ENCODE measurements around the gene TMEM245. TPM values are rescaled to one million over a fixed set of nuclear protein-coding genes. Genes with fewer than 3 reads are reported as not detected.
"Not testable (repeated sequence)": the region's sequence is repeated elsewhere in the genome, so short reads cannot be mapped to it uniquely, and the experiment has no call there.

The TMEM245 gene
- total RNA-seq, 1 donor from 2014 or later = 92.1 TPM

DNA sequence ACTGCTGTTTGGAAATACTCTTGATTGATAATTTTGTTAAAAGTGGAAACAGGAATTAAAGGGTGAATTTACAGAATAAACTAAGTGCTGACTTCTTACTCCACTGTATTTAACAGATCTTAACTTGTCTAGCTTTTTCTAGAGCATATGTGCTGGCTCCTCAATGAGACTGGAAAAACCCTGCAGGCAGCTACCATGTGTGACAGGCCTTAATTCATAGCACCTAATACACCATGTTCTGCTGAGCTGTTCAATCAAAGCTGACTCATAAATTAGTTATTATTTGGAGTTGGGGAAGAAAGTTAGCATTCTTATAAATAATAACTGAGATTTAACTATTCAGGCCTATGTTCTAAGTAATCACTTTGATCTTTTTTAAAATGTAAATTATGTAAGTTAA lies 135.9 kb downstream of the TMEM245 start:
- Histone ChIP-seq H3K4me1 (no peaks in the 10 kb centered on the region), H3K27ac (no peak overlapping the region), H3K9me3 (no peaks in the 10 kb centered on the region), H3K4me3 (no peak overlapping the region), H3K27me3 (no peaks in the 10 kb centered on the region), H3K36me3 (peaks cover 33% of the 10 kb centered on the region)
- intact Hi-C loops (cut with DNase I) = no loop called here
- ATAC-seq (no peak), DNase-seq (no peak)
- TF ChIP-seq, protein P1, sequence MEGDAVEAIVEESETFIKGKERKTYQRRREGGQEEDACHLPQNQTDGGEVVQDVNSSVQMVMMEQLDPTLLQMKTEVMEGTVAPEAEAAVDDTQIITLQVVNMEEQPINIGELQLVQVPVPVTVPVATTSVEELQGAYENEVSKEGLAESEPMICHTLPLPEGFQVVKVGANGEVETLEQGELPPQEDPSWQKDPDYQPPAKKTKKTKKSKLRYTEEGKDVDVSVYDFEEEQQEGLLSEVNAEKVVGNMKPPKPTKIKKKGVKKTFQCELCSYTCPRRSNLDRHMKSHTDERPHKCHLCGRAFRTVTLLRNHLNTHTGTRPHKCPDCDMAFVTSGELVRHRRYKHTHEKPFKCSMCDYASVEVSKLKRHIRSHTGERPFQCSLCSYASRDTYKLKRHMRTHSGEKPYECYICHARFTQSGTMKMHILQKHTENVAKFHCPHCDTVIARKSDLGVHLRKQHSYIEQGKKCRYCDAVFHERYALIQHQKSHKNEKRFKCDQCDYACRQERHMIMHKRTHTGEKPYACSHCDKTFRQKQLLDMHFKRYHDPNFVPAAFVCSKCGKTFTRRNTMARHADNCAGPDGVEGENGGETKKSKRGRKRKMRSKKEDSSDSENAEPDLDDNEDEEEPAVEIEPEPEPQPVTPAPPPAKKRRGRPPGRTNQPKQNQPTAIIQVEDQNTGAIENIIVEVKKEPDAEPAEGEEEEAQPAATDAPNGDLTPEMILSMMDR (IDR thresholded peaks at IDR 0.05) = no peak

DNA sequence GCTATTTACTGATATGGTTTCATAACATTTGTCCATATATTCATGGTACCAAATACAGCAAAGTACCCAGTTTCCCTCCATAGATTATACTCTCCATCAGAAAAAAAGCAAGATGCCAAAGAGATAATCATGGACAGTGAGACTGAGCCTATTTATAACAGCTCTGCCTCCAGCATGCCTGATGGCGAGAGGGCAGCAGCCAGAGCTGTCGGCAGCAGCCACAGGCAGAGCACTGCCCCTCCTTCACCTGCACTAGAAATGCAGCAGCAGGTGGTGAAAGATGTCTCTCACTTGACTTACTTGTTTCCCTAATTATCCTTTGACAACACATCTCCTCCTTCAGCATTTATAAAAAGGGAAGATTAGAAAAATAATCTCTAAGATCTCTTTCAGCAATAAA lies 138.9 kb downstream of the TMEM245 start:
- intact Hi-C loops (cut with DNase I) = no loop called here
- H3K4me3 ChIP-seq = no peak overlapping the region
- H3K27ac ChIP-seq = no peak overlapping the region
- no peaks in the 10 kb centered on the region for H3K27me3 ChIP-seq
- H3K9me3 ChIP-seq = no peaks in the 10 kb centered on the region
- H3K4me1 ChIP-seq = no peaks in the 10 kb centered on the region
- DNase-seq (no peak), ATAC-seq (no peak)
- TF ChIP-seq, protein P1 (IDR thresholded peaks at IDR 0.05) = no peak
- H3K36me3 ChIP-seq = peaks cover 35% of the 10 kb centered on the region

DNA sequence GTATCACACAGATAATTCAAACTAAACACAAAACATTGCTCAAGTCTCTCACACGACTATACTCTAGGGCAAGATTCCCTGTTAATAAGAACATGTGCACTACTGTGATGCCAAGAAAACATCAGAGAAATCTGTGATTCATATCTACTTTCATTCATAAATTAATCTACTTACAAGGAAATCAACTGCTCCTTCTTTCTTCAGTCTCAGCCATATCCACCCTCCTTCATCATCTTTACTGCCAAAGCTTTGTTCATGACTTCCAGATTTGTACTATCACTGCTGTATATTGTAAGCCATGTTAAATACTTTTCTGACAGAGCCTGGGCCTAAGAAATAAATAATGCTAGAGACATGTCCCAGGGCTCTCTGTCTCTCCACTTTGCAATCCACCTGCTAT lies 141.5 kb downstream of the TMEM245 start:
- no peaks in the 10 kb centered on the region for H3K9me3 ChIP-seq
- no peak for ATAC-seq
- H3K36me3 ChIP-seq = peaks cover 34% of the 10 kb centered on the region
- no peaks in the 10 kb centered on the region for H3K4me1 ChIP-seq
- TF ChIP-seq, protein P1 (IDR thresholded peaks at IDR 0.05) = no peak
- intact Hi-C loops (cut with DNase I) = no loop called here
- DNase-seq = no peak
- H3K27ac ChIP-seq = no peak overlapping the region
- no peaks in the 10 kb centered on the region for H3K27me3 ChIP-seq
- H3K4me3 ChIP-seq = no peak overlapping the region

DNA sequence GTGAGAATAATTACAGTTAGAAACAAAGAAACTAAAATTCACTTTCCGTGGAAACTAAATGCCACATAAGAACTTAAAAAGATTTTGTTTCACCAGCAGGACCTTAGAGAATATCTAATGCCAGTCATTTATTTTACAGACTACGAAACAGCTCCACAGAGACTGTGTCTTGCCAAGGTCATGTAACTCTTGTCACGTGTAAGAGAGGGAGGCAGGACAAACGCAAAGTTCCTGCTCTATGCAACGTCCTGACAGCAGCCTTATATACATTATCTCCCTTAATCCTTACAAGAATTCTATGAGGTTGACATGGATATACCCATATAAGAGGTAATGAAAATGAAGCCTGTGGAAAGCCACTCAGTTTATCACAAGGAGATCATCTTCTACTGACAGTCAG lies 145.9 kb downstream of the TMEM245 start:
- Histone ChIP-seq H3K27me3 (no peaks in the 10 kb centered on the region), H3K36me3 (peaks cover 3% of the 10 kb centered on the region), H3K4me3 (no peak overlapping the region), H3K4me1 (no peaks in the 10 kb centered on the region), H3K27ac (no peak overlapping the region), H3K9me3 (no peaks in the 10 kb centered on the region)
- intact Hi-C loops (cut with DNase I) = no loop called here
- TF ChIP-seq, protein P1 (IDR thresholded peaks at IDR 0.05) = no peak
- DNase-seq = no peak
- no peak for ATAC-seq

DNA sequence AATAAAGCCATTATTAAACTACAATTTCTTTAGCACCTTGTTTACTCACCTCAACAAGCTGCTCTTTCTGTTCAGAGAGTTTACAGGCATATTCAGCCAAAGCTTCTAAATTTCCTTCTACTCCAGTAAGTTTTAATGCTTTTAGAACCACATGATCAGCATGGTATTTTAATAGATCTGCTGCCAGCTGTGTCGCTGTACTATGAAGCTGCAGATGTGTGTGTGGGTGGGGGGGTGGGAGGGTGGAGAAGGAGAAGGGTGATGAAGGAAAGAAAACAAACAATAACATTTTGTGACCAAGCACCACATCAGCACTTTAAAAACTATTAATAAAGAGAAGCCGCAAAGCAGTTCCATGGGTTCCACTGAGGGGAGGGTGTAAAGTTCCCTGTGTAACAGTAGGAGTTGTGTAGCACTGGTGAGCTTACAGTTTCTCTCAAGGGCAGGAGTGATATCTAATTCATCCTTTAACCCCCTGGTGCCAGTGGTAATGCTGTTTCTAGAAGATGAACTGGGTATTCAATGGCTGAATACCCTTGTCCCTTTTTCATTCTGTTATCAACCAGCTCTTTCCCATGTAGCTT lies 147.0 kb downstream of the TMEM245 start:
- ATAC-seq (no peak), DNase-seq (no peak)
- no peaks in the 10 kb centered on the region for H3K36me3 ChIP-seq
- no peaks in the 10 kb centered on the region for H3K4me1 ChIP-seq
- TF ChIP-seq, protein P1 (IDR thresholded peaks at IDR 0.05) = no peak
- H3K27me3 ChIP-seq = no peaks in the 10 kb centered on the region
- H3K9me3 ChIP-seq = no peaks in the 10 kb centered on the region
- no peak overlapping the region for H3K4me3 ChIP-seq
- no peak overlapping the region for H3K27ac ChIP-seq
- intact Hi-C loops (cut with DNase I) = no loop called here

DNA sequence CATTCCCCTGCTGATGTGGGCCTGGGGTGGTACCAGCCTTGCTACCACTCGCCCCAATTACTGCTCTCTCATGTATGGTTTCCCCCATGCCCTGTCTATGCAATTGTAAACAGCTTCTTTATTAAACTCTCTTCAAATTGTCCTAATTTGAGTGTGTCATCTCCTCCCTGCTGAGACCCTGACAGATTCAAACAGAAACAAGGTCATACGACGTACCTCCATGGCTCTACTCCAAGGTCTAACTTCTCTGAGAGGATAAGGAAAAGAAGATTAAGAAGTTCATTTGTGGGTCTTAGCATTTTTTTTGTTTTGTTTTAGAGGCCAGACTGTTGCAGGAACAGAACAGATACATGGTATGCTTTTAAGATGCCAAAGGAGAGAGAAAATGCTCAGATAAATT lies 147.6 kb downstream of the TMEM245 start:
- Histone ChIP-seq H3K27me3 (no peaks in the 10 kb centered on the region), H3K9me3 (no peaks in the 10 kb centered on the region), H3K4me1 (no peaks in the 10 kb centered on the region), H3K27ac (no peak overlapping the region), H3K36me3 (no peaks in the 10 kb centered on the region), H3K4me3 (no peak overlapping the region)
- intact Hi-C loops (cut with DNase I) = no loop called here
- TF ChIP-seq, protein P1 (IDR thresholded peaks at IDR 0.05) = no peak
- ATAC-seq (no peak), DNase-seq (no peak)

DNA sequence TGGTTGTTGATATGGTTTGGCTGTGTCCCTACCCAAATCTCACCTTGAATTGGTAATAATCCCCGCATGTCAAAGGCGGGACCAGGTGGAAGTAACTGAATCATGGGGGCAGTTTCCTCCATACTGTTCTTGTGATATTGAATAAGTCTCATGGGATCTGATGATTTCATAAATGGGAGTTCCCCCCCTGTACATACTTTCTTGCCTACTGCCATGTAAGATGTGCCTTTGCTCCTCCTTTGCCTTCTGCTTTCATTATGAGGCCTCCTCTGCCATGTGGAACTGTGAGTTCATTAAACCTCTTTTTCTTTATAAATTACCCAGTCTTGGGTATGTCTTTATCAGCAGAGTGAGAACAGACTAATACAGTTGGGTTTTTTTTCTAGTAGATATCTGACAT lies 148.4 kb downstream of the TMEM245 start:
- H3K36me3 ChIP-seq; ATAC-seq; H3K9me3 ChIP-seq; H3K4me1 ChIP-seq; DNase-seq; H3K27me3 ChIP-seq; intact Hi-C loops (cut with DNase I); H3K27ac ChIP-seq; H3K4me3 ChIP-seq: not testable (repeated sequence)

All from upper lobe of right lung (tissue), 1 donor.